ENCODE measurements around the gene DCLK1. TPM values are rescaled to one million over a fixed set of nuclear protein-coding genes. Genes with fewer than 3 reads are reported as not detected.

The DCLK1 gene
- polyA plus RNA-seq, 12 donors, result 75.7 to 114 (median 97.8) TPM; not detected in 1

DNA sequence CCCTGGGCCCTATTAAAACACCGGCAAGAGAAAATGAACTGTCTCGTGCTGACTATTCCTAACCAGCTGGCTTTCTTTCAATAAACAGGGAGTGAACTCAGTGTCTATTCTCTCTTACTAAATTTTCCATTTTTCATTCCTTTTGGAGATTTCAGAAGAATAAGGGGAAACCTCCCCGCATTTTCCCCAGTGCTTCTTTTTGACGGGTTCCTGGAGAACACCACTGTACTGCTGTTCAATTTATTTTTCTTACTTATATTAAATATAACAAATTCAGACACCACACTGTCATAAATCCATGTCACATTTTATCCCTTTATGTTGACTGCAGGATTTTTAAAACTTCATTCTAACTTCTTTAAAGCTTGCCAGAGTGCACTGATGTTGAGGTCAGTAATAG lies 75.8 kb downstream of the DCLK1 start:
- DNase-seq, result no peak

- no peak for DNase-seq
Measured at GRCh38 chr13:36054041-36054440, 77.1 kb downstream of the DCLK1 start.

DNA sequence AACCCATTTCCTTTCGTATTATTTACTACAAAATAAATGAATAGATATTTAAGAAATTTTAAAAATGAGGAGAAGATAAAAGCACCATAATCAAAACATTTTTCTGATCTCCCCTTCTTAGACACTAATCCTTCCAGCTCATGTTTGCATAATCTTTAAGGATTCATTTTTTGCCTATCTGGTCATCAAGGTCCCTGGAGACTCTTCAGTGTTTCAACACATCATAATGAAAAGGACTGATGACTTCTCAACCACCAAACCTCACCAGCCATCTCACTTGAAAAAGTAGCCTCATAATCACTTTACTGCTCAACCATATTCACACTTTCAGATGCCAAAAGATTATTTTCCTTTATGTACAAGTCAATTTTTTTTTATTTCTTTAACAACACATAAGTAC lies 80.1 kb downstream of the DCLK1 start:
- no peak for DNase-seq

- no peak for DNase-seq
Measured at GRCh38 chr13:36046672-36047071, 84.5 kb downstream of the DCLK1 start.

GRCh38 chr13:36038785-36039555 lies 92.2 kb downstream of the DCLK1 start:
- no peak for DNase-seq

DNA sequence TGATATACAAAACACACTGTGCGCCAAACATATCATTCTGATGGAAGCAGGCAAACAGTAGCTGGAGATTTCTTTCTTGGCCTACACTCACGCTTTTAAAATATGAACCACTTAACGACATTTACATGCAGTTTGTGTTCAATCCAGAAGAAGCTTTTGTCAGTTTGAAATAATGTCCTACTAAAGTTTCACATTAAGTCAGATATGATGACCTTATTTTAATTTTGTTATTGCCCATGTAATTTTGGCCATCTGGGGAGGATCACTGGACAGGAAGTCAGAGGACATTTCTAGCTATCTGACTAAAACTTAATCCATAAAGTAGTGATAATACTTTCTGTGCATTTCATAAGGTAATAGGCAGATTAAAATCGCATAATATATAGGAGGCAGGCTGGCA lies 98.1 kb downstream of the DCLK1 start:
- DNase-seq, result no peak

DNA sequence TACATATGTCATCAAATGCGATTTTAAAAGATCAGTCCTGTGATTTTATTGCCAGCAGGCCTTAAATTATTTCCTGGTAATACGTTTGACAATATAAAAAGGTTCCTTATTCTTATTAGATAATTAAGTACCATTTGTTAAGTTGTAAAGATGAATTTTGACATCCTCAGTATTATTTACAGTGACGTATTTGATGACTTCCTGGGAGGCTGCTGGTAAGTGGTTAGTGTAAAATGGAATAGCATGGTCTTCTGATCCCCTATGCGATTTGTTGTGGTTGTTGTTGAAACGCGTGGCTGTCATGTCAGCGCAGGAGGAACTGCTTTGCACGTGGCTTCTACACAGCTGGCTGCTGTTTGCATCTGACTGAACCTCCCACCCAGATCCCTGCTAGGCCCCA lies 99.7 kb downstream of the DCLK1 start:
- no peak for DNase-seq

DNA sequence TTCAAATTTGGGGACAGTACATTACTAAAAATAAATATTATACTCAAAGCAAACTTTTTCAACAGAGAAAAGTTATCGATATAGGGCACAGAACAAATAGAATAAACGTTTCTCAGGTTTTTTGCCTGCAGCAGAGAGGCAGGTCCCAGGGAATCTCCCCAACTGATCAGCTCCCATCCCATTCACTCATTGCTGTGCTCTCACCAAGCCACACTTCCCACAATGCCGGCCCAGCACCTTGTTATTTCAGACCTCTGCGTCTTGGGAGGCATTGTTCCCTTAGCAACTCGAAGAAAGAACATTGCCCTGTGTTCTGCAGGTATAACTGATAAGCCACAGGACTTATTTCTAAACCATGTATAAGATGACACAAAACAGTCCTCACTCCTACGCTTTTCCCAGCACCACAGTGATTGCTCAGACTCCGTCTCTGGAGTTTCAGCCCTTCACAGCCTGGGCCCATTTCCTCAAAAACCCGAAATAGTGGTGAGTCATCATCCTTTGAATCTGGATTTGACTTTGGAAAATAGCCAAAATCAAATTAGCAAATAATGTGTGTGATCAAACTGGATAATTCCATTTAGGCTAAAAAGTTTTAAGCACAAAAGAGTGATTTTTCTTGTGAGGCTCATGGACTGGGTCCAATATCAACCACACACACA lies 100.4 kb downstream of the DCLK1 start:
- DNase-seq, result peak; percentile 33

GRCh38 chr13:36029166-36029565 lies 102.0 kb downstream of the DCLK1 start:
- no peak for DNase-seq

DNA sequence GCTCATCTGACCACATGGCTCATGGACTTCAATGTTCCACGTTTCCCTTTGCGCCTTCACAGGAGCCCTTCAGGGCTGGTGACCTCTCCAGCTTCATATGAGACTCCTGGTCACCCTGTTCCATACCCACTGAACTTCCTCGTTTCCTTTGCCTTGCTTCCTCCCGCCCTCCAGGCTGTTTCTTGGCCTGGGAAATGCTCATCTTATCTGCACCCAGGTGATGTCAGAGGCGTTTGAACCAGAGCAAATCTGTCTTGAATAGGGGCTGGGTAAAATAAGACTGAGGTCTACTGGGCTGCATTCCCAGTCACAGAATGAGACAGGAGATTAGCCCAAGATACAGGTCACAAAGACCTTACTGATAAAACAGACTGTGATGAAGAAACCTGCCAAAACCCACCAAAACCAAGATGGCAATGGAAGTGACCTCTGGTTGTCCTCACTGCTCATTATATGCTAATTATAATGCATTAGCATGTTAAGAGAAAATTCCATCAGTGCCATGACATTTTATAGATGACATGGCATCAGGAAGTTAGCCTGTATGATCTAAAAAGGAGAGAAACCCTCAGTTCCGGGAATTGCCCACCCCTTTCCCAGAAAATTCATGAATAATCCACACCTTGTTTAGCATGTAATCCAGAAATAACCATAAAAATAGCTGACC lies 102.7 kb downstream of the DCLK1 start:
- no peak for DNase-seq

GRCh38 chr13:36026531-36026930 lies 104.7 kb downstream of the DCLK1 start:
- no peak for DNase-seq

- no peak for DNase-seq
Measured at GRCh38 chr13:36014763-36015162, 116.4 kb downstream of the DCLK1 start.

- DNase-seq, result peak; percentile 23
Measured at GRCh38 chr13:36006894-36007675, 124.1 kb downstream of the DCLK1 start.

GRCh38 chr13:36006347-36006746 lies 124.8 kb downstream of the DCLK1 start:
- no peak for DNase-seq

- DNase-seq, result no peak
Measured at GRCh38 chr13:36001561-36001960, 129.6 kb downstream of the DCLK1 start.

DNA sequence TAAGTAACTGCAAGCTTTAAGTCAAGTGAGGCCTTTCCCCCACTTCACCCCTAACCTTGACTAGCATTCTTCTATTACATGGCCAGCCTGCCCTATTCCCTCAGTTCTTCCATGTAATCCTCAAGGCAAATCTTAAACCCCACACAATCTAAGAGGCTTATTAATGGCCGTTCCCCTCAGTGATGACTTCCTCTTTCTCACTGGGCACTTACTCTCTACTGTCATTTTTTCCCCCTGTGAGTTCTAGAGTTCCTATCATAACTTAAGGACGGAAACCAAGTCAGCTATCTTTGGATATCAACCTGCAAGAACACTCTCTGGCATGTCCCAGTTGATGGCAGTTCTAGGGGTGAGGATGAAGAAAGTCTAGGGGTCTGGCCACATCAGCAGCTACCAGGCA lies 131.2 kb downstream of the DCLK1 start:
- no peak for DNase-seq

DNA sequence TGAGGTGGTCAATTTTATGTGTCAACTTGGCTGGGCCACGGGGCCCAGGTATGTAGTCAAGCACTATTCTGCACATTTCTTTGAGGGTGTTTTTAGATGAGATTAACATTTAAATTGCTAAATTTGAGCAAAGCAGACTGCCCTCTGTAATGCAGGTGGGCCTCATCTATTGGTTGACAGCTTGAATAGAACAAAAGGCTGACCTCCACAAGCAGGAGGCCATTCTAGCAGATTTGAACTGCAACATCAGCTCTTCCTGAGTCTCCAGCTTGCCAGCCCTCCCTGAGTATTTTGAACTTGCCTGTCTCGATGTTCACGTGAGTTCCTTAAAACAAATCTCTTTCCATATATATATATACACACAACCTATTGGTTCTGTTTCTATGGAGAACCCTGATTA lies 134.8 kb downstream of the DCLK1 start:
- no peak for DNase-seq

DNA sequence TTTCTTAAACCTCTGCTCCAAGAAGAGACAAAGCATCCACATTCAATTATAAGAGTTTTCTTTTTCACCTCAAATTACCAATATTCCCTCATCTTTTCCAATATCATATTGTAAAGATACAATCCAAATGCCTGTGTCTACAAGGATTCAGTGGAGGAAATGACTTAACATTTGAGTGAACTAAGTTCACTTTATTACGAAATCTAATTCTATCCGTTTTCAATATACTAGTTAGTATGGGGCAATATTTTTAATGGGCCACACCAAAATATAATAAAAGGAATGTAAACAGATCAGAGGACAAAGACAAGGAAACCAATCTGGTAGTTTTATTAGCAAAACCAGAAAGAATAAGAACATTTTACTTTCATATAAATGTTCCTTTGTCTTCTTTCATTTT lies 136.0 kb downstream of the DCLK1 start:
- no peak for DNase-seq

- DNase-seq, result no peak
Measured at GRCh38 chr13:35994131-35994966, 136.8 kb downstream of the DCLK1 start.

DNA sequence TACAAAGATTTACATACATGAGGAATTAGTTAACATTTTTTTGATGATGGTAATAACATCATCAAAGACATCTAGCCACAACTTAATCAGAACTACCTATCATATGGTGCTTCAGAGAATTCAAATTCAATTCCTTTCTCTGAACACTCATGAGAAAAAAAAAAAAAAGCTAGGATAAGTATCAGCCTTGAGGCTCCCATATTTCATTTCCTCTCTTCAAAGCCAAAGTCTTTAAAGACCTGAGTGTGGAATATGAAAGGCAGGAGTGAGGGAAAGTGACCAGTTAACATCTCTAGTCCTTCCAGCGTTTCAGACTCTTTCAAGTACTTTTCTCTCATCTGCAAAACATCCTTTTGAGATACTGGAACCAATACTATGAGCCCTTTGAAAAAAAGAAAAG lies 137.5 kb downstream of the DCLK1 start:
- no peak for DNase-seq

DNA sequence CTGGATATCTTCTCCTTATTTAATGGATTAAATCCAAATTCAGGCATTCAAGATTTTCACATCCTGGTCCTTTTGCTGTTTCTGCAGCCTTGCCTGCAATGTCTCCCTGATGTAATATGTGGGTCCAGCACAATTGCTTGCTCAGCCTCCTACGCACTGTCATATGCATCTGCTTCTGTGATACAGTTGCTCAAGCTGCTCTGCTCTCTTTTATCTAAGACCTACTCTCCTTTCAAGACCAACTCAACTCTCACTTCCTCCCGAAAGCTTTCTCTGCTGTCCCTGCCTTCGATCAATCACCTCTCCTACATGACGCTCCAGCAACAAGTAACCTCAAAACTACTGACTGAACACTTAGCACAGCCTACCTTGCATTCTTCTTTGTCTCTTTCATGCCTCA lies 138.2 kb downstream of the DCLK1 start:
- DNase-seq, result no peak
